ENCODE measurements around the gene ADI1. TPM values are rescaled to one million over a fixed set of nuclear protein-coding genes. Genes with fewer than 3 reads are reported as not detected.

The ADI1 gene
- total RNA-seq, 1 donor from 2014 or later, result 41.6 TPM

GRCh38 chr2:3461801-3462492 lies 57.4 kb downstream of the ADI1 start:
- Histone ChIP-seq H3K9me3 (ENCODE audit: insufficient read depth, low read depth, low read length) (no peaks in the 10 kb centered on the region), H3K4me1 (ENCODE audit: insufficient read depth, low read length) (peaks cover 21% of the 10 kb centered on the region), H3K9ac (ENCODE audit: low read length) (no peak overlapping the region), H4K20me1 (ENCODE audit: insufficient read depth, low read length) (no peaks in the 10 kb centered on the region), H2AFZ (ENCODE audit: low read depth, low read length) (no peak overlapping the region), H3K4me3 (ENCODE audit: insufficient read depth, low read depth, low read length) (no peak overlapping the region), H3K27ac (ENCODE audit: low read depth, low read length) (no peak overlapping the region), H3K79me2 (ENCODE audit: insufficient read depth, low read length) (no peaks in the 10 kb centered on the region), H3K36me3 (ENCODE audit: insufficient read depth, low read length) (peaks cover 2% of the 10 kb centered on the region), H3K27me3 (ENCODE audit: insufficient read depth, low read length) (no peaks in the 10 kb centered on the region), H3K4me2 (ENCODE audit: low read length) (no peak overlapping the region)
- H3K36me3 Mint-ChIP-seq (ENCODE audit: low read depth, unreplicated experiment), result peaks cover 4% of the 10 kb centered on the region
- DNase-seq (ENCODE audit: low read depth) (peak; percentile 16), FAIRE-seq (no peak)
- no peaks in the 10 kb centered on the region for H3K9me3 Mint-ChIP-seq (ENCODE audit: unreplicated experiment)
- H3K4me1 Mint-ChIP-seq (ENCODE audit: low read depth, unreplicated experiment), result peaks cover 15% of the 10 kb centered on the region
- no peak overlapping the region for H3K4me3 Mint-ChIP-seq (ENCODE audit: unreplicated experiment)
- TF ChIP-seq EZH2 (IDR thresholded peaks at IDR 0.05; ENCODE audit: insufficient read depth, low read length) (no peak), CTCF (IDR thresholded peaks at IDR 0.05; ENCODE audit: insufficient read depth, low read depth, low read length) (peak; percentile 88)
- no peaks in the 10 kb centered on the region for H3K27me3 Mint-ChIP-seq (ENCODE audit: low read depth, unreplicated experiment)
- no peak overlapping the region for H3K27ac Mint-ChIP-seq (ENCODE audit: unreplicated experiment)

- FAIRE-seq (no peak), DNase-seq (ENCODE audit: low read depth) (no peak)
- H3K79me2 ChIP-seq (ENCODE audit: insufficient read depth, low read length), result no peaks in the 10 kb centered on the region
- Mint-ChIP-seq H3K4me1 (ENCODE audit: low read depth, unreplicated experiment) (peaks cover 11% of the 10 kb centered on the region), H3K27me3 (ENCODE audit: low read depth, unreplicated experiment) (no peaks in the 10 kb centered on the region), H3K9me3 (ENCODE audit: unreplicated experiment) (no peaks in the 10 kb centered on the region), H3K27ac (ENCODE audit: unreplicated experiment) (no peak overlapping the region), H3K4me3 (ENCODE audit: unreplicated experiment) (no peak overlapping the region), H3K36me3 (ENCODE audit: low read depth, unreplicated experiment) (peaks cover 9% of the 10 kb centered on the region)
- no peak for TF ChIP-seq CTCF (IDR thresholded peaks at IDR 0.05; ENCODE audit: insufficient read depth, low read depth, low read length)
- no peak for TF ChIP-seq EZH2 (IDR thresholded peaks at IDR 0.05; ENCODE audit: insufficient read depth, low read length)
- H3K4me1 ChIP-seq (ENCODE audit: insufficient read depth, low read length), result peaks cover 15% of the 10 kb centered on the region
- H3K4me3 ChIP-seq (ENCODE audit: insufficient read depth, low read depth, low read length), result no peak overlapping the region
- H3K9me3 ChIP-seq (ENCODE audit: insufficient read depth, low read depth, low read length), result no peaks in the 10 kb centered on the region
- no peak overlapping the region for H3K9ac ChIP-seq (ENCODE audit: low read length)
- H2AFZ ChIP-seq (ENCODE audit: low read depth, low read length), result no peak overlapping the region
- H4K20me1 ChIP-seq (ENCODE audit: insufficient read depth, low read length), result no peaks in the 10 kb centered on the region
- no peak overlapping the region for H3K4me2 ChIP-seq (ENCODE audit: low read length)
- peaks cover 2% of the 10 kb centered on the region for H3K36me3 ChIP-seq (ENCODE audit: insufficient read depth, low read length)
- H3K27me3 ChIP-seq (ENCODE audit: insufficient read depth, low read length), result no peaks in the 10 kb centered on the region
- H3K27ac ChIP-seq (ENCODE audit: low read depth, low read length), result no peak overlapping the region
Observed at GRCh38 chr2:3460831-3461800, 58.2 kb downstream of the ADI1 start.

Measured in astrocyte (in vitro differentiated cells and primary cell).